GM18868 (cell line): Measurements from ENCODE around the gene PRSS33.

Experiments
- ATAC-seq: cut with Tn5 transposase; IDR thresholded peaks from one replicate; pipeline ENCODE4 v1.9.1; 2021; ENCODE audit warnings: mild to moderate bottlenecking, moderate library complexity; ENCODE audit not compliant: unreplicated experiment

The PRSS33 gene

GRCh38 chr16:2779151-2779920, 8.0 kb downstream of the PRSS33 start:
- no peak for ATAC-seq

GRCh38 chr16:2778630-2778958, 8.8 kb downstream of the PRSS33 start:
- ATAC-seq = no peak

DNA sequence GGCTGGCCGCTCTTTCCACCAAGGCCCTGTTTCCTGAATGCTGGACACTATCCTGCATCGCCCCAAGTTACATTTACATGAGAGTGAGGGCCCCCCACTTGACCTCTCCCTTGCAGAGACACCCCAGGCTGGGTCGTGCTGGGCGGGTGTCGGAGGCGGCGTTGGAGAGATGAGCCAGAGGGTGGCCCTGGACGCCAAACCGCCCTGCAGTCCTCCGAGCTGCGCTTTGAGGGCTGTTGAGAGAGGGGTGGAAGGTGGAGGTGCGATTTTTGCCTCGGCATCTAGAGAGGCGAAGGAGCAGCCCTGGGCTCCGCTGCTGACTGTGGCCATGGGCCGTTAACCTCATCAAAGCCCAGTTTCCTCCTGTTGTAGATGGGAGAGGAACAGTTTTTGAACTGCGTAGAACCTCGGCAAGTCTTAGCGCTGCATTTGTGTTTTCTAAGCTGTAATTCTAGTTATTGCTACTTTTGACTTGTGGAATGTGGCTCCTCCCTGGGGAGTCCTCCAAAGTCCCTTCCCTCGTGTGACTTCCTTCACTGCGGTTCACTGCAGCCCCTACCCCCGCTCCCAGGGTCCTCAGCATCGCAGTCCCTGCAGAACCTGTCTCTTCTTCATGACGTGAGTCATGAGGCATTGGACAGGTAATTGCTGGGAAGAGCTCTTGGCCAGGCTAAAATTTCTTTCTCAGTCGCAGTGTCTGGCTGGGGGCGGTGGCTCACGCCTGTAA, 9.3 kb downstream of the PRSS33 start:
- ATAC-seq = no peak

- peak; percentile 82 for ATAC-seq
Observed at GRCh38 chr16:2777231-2777902, 10.0 kb downstream of the PRSS33 start, which contains the start of gene ELOB. Gene ELOB, minus strand, starts transcription at chr16:2777280. Its CDS starts 41 bp downstream, at chr16:2777239.

DNA sequence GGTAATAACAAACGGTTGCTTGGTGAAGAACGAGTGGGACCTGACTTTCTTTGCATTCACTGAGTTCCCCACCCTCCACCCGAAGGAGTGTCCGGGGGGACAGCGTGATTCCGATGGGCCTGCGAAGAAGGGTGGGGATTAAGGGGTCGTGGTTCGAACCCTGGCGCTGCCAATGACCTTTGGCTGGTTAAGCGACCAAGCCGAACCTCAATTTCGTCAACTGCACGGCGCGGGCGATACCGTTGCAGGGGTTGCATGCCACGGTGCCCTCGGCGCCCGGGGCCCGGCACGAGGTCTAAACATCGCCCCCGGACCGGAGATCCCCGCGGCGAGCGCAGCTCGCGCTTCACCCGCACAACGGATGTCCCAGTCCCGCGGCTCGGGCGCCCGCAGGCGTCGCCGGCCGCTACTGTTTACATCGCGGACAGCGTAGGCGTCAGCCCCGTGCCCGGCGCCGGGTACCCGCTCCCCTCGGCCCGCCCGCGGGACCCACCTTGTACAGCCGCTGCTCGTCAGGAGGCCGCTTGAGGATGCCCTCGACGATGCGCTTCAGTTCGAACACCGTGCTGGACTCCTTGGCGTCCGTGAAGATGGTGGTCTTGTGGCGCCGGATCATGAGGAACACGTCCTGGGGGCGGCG, 10.7 kb downstream of the PRSS33 start:
- ATAC-seq = peak; percentile 17

GRCh38 chr16:2775765-2776499, 11.4 kb downstream of the PRSS33 start:
- ATAC-seq = no peak

DNA sequence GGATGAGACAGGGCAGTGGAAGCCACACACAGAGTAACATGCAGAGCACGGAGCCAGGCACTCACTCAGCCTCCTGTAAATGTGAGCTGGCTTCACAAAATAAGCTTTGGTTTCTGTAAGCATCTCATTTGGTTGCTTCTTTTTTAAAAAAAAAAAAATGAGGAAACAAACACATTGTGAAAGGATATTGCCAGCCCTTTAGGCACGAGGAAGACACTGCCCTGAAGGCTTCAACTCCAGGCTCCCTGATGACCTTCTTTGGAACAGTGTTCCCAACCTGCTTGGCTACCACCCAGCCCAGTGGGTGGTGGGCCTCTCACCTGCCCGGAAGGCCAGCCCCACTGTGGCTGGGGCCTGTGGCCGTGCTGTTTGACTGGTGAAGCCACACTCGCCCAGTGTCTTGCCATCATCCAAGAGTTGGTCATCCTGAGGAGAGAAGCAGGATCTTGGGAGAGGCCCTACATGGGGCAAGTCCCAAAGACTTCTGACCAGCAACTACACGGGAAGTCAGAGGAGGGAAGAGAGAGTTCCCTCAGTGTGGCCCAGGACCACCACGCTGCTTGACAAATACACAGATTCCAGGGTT, 12.1 kb downstream of the PRSS33 start:
- no peak for ATAC-seq

GRCh38 chr16:2774161-2774891, 13.0 kb downstream of the PRSS33 start:
- no peak for ATAC-seq

DNA sequence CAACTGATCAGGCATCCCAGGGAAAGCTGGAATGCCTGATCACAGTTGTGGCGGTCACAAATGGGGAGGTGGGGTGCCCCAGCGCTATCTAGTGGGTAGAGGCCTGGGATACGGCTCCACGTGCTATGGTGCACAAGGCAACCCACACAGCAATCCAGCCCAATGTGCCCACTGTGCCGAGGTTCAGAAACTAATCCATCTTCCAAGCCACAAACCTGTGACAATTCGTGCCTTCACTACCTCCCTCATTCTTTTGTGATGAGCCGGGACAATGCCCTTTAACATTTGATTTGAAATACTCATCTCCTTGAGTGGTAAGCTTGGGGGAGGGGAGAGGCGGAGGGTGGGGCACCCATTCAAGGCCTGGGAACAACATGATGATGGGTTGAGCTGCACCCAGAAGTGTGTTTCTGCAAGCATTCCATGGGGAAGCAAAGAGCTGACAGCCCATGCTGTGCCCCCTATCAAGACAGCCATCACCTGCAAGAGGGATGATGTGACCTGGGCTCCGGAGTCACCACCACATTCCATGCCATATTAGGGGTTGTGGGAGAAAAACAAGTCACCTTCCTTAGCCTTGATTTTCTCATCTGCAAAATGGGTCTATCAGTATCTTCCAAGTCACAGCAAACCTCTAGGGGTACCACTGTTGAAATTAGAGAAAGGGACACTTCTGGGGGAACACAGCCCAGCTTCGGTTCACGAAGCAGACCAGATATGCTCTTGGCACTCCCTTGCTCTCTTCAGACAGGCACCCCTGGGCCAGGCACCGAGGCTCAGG, 14.0 kb downstream of the PRSS33 start:
- ATAC-seq = no peak

DNA sequence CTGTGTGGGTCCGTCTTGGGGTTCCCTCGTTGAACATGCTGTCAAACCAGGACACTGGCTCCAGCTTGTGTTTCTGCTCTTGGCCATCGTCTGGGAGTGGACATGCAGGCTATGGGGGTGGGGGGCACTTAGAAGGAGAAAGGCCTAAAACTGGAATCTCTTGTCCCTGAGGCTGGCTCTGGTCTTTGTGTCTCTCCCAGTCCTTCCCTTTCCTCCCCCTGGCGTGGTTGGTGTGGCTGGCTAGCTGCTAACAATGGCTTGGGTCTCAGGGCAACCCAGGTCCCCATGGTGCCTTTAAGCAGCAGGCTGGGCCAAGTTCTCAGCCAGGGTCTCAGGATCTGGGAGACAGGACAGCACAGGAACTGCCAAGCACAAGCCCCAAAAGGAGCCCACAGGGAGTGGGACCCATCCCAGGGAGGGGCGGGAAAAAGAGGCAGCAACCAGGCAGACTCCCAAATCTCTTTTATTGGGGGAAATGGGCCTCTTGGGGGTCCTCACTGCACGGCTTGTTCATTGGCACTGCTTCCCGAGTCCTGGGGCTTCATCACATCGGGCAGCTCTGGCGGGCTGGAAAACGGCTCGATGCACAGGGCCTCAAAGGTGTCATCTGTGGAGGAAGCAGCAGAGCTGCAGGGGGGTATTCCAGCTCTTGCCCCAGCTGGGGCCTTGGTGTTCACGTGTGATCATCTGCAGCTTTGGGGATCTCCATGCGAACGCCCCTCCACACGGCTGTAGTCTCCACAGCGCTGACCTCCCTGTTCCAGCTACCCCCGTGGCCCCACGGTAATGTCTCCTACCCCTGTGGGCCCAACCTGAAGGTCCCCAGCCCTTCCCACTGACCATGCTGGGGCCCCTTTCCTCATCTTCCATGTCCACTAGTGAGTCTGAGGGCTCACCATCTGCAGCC, 15.6 kb downstream of the PRSS33 start:
- ATAC-seq = no peak

DNA sequence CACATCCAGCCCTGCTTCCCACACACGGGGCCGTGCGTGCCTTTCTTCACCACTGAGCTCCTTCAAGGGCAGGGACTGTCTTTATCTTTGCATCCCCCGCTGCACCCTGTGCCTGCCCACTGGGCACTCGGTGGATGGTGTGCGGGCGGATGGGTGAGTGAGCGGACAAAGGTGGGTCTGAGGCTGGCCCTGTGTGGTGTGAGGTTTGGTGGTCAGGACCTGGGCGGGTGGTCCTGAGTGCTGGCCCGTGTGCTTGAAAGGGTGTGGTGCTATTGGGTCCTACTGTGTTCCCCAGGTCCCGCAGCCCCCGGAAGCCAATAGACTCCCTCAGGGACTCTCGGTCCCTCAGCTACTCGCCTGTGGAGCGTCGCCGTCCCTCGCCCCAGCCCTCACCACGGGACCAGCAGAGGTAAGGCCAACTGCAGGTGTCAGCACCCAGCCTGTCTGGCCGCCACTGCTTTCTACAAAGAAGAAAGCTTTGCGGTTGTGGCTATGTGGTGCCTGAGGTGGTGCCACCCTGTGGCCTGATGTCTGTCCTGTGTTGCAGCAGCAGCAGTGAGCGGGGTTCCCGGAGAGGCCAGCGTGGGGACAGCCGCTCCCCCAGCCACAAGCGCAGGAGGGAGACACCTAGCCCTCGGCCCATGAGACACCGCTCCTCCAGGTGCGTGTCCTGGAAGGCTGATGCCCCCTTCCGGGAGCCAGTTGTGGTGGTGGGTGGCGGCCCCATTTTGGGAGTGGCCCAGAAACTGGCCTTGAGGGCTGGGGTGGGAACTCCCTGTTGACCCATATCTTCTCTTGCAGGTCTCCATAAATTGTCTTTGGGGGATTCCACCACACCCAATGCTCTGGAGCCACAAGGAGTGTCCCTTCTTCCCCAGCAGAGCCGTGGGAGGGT, 17.1 kb downstream of the PRSS33 start:
- ATAC-seq = no peak

GRCh38 chr16:2769675-2770056, 17.7 kb downstream of the PRSS33 start:
- no peak for ATAC-seq

- no peak for ATAC-seq
Observed at GRCh38 chr16:2769100-2769529, 18.2 kb downstream of the PRSS33 start.

- no peak for ATAC-seq
Observed at GRCh38 chr16:2768403-2769089, 18.8 kb downstream of the PRSS33 start.

- no peak for ATAC-seq
Observed at GRCh38 chr16:2767891-2768290, 19.5 kb downstream of the PRSS33 start.

DNA sequence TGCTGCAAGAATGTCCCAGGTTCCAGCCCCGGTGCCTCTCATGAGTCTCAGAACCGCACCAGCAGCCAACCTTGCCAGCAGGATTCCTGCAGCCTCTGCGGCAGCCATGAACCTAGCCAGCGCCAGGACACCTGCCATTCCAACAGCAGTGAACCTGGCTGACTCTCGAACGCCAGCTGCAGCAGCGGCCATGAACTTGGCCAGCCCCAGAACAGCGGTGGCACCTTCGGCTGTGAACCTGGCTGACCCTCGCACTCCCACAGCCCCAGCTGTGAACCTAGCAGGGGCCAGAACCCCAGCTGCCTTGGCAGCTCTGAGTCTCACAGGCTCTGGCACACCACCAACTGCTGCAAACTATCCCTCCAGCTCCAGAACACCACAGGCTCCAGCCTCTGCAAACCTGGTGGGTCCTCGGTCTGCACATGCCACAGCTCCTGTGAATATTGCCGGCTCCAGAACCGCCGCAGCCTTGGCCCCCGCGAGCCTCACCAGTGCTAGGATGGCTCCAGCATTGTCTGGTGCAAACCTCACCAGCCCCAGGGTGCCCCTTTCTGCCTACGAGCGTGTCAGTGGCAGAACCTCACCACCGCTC, 20.1 kb downstream of the PRSS33 start:
- no peak for ATAC-seq
